Measurements from ENCODE around the gene PCARE.

DNA sequence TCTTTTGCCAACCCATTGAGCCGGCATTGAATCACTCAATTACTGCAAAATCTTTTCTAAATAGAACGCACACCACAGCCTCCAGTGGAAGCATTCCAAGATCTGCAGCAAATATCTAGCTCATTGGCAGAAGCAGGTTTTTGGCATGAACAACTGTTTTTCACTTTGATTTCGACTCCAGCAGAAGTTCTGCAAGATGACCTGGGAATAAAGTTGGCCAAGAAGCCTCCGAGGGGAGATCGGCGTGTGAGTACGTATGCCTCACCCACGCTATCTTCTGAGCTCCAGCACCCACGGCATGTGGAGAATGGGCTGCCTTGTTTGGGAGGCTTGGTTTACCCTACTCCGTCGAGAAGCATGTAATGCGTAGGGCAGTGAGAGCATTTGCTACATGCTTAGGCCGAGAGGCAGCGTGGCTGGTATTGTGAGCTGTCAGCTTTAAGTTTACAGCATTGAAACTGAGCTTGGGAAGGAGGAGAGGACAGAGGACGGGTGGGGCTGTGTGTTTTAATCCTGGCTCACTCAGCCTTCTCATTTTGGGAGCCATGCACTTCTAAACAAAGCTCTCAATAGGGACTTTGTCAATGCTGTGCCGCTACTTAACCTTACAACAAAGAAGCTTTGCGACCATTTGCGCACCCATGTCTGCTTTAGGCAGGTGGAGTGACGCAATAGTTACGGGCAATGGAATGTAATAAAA is 10.5 kb downstream of the PCARE start:
- TF ChIP-seq, protein P1, sequence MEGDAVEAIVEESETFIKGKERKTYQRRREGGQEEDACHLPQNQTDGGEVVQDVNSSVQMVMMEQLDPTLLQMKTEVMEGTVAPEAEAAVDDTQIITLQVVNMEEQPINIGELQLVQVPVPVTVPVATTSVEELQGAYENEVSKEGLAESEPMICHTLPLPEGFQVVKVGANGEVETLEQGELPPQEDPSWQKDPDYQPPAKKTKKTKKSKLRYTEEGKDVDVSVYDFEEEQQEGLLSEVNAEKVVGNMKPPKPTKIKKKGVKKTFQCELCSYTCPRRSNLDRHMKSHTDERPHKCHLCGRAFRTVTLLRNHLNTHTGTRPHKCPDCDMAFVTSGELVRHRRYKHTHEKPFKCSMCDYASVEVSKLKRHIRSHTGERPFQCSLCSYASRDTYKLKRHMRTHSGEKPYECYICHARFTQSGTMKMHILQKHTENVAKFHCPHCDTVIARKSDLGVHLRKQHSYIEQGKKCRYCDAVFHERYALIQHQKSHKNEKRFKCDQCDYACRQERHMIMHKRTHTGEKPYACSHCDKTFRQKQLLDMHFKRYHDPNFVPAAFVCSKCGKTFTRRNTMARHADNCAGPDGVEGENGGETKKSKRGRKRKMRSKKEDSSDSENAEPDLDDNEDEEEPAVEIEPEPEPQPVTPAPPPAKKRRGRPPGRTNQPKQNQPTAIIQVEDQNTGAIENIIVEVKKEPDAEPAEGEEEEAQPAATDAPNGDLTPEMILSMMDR (conservative IDR thresholded peaks at IDR 0.05 in 1 of 2, IDR thresholded peaks at IDR 0.05 in 1 of 2; ENCODE audit: extremely low read depth in 1 of 2, insufficient read depth in 1 of 2, low read depth in 1 of 2, low read length in 2 of 2), result no peak
- TF ChIP-seq EZH2 (IDR thresholded peaks at IDR 0.05; ENCODE audit: borderline replicate concordance, low read length), result no peak

All from mammary epithelial cell (primary cell).